ENCODE data around the gene SPSB1. TPM values are rescaled to one million over a fixed set of nuclear protein-coding genes. Genes with fewer than 3 reads are reported as not detected.

SPSB1 gene
- total RNA-seq, 1 donor, result 23.2 TPM

- Histone ChIP-seq H3K27me3 (ENCODE audit: insufficient read depth, low read length) (no peaks in the 10 kb centered on the region), H3K27ac (ENCODE audit: low read depth, low read length) (no peak overlapping the region), H3K36me3 (ENCODE audit: insufficient read depth, low read length) (peaks cover 30% of the 10 kb centered on the region), H2AFZ (ENCODE audit: low read length) (no peak overlapping the region), H4K20me1 (ENCODE audit: insufficient read depth, low read length) (peaks cover 22% of the 10 kb centered on the region), H3K79me2 (ENCODE audit: insufficient read depth, low read length) (peaks cover 78% of the 10 kb centered on the region), H3K4me1 (ENCODE audit: insufficient read depth, low read length) (peaks cover 5% of the 10 kb centered on the region), H3K4me3 (ENCODE audit: insufficient read depth, low read length) (no peak overlapping the region), H3K9me3 (ENCODE audit: low read depth, low read length) (no peaks in the 10 kb centered on the region), H3K4me2 (ENCODE audit: insufficient read depth, low read length) (no peak overlapping the region)
- peak; percentile 25 for DNase-seq (ENCODE audit: insufficient read length, low spot score, missing footprints)
- TF ChIP-seq CTCF (IDR thresholded peaks at IDR 0.05; ENCODE audit: extremely low read depth, low read depth, low read length), result no peak
These were observed 36.4 kb upstream of the SPSB1 start for GRCh38 chr1:9256332-9256731.

DNA sequence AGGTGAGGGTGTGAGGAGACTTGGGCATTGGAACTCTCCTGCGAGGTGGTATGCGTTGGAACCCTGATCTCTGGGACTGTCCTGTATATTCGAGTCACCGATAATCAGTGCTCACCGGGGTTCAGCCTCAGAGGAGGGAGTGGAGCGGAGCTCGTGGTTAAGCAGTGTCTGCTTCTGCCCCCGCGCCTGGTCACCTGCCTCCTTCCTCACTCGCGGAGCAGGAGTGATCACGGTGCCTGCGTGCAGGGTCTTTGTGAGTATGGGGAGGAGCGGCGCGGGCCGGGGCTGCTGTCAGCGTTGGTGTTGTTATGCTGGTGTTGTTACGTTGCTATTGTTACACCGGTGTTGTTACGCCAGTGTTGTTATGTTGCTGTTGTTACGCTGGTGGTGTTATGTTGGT, 34.8 kb upstream of the SPSB1 start:
- peak; percentile 32 for DNase-seq (ENCODE audit: insufficient read length, low spot score, missing footprints)
- Histone ChIP-seq H3K27ac (ENCODE audit: low read depth, low read length) (no peak overlapping the region), H4K20me1 (ENCODE audit: insufficient read depth, low read length) (peaks cover 22% of the 10 kb centered on the region), H3K9me3 (ENCODE audit: low read depth, low read length) (no peaks in the 10 kb centered on the region), H3K27me3 (ENCODE audit: insufficient read depth, low read length) (no peaks in the 10 kb centered on the region), H3K36me3 (ENCODE audit: insufficient read depth, low read length) (peaks cover 19% of the 10 kb centered on the region), H3K4me1 (ENCODE audit: insufficient read depth, low read length) (peaks cover 5% of the 10 kb centered on the region), H2AFZ (ENCODE audit: low read length) (no peak overlapping the region), H3K79me2 (ENCODE audit: insufficient read depth, low read length) (peaks cover 78% of the 10 kb centered on the region), H3K4me2 (ENCODE audit: insufficient read depth, low read length) (no peak overlapping the region), H3K4me3 (ENCODE audit: insufficient read depth, low read length) (no peak overlapping the region)
- no peak for TF ChIP-seq CTCF (IDR thresholded peaks at IDR 0.05; ENCODE audit: extremely low read depth, low read depth, low read length)

- peaks cover 22% of the 10 kb centered on the region for H4K20me1 ChIP-seq (ENCODE audit: insufficient read depth, low read length)
- H3K36me3 ChIP-seq (ENCODE audit: insufficient read depth, low read length), result peaks cover 16% of the 10 kb centered on the region
- H3K4me3 ChIP-seq (ENCODE audit: insufficient read depth, low read length), result no peak overlapping the region
- no peaks in the 10 kb centered on the region for H3K27me3 ChIP-seq (ENCODE audit: insufficient read depth, low read length)
- DNase-seq (ENCODE audit: insufficient read length, low spot score, missing footprints), result peak; percentile 52
- H3K4me1 ChIP-seq (ENCODE audit: insufficient read depth, low read length), result peaks cover 1% of the 10 kb centered on the region
- no peak for TF ChIP-seq CTCF (IDR thresholded peaks at IDR 0.05; ENCODE audit: extremely low read depth, low read depth, low read length)
- H2AFZ ChIP-seq (ENCODE audit: low read length), result no peak overlapping the region
- H3K27ac ChIP-seq (ENCODE audit: low read depth, low read length), result no peak overlapping the region
- peaks cover 71% of the 10 kb centered on the region for H3K79me2 ChIP-seq (ENCODE audit: insufficient read depth, low read length)
- H3K4me2 ChIP-seq (ENCODE audit: insufficient read depth, low read length), result no peak overlapping the region
- no peaks in the 10 kb centered on the region for H3K9me3 ChIP-seq (ENCODE audit: low read depth, low read length)
These were observed 34.1 kb upstream of the SPSB1 start for GRCh38 chr1:9258629-9259028.

DNA sequence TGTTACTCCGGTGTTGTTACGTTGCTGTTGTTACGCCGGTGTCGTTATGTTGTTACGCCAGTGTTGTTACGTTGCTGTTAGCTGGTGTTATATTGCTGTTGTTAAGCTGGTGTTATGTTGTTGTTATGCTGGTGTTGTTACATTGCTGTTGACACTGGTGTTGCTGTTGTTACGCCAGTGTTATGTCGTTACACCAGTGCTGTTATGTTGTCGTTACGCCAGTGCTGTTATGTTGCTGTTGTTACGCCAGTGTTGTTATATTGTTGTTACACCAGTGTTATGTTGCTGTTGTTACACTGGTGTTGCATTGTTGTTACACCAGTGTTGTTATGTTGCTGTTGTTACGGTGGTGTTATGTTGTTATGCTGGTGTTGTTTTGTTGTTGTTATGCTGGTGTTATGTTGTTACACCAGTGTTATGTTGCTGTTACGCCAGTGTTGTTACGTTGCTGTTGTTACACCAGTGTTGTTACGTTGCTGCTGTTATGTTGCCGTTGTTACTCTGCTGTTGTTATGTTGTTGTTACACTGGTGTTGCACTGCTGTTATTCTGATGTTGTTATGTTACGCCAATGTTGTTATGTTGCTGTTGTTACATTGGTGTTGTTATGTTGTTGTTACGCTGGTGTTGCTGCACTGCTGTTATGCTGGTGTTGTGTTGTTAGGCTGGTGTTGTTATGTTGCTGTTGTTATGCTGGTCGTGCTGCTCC, 32.5 kb upstream of the SPSB1 start:
- no peak overlapping the region for H3K4me2 ChIP-seq (ENCODE audit: insufficient read depth, low read length)
- no peak overlapping the region for H3K27ac ChIP-seq (ENCODE audit: low read depth, low read length)
- TF ChIP-seq CTCF (IDR thresholded peaks at IDR 0.05; ENCODE audit: extremely low read depth, low read depth, low read length), result no peak

More for the DNA sequence above, 32.5 kb upstream of the SPSB1 start:
- Histone ChIP-seq H3K36me3 (ENCODE audit: insufficient read depth, low read length) (peaks cover 7% of the 10 kb centered on the region), H3K4me3 (ENCODE audit: insufficient read depth, low read length) (no peak overlapping the region), H2AFZ (ENCODE audit: low read length) (no peak overlapping the region), H3K9me3 (ENCODE audit: low read depth, low read length) (no peaks in the 10 kb centered on the region), H3K79me2 (ENCODE audit: insufficient read depth, low read length) (peaks cover 64% of the 10 kb centered on the region), H3K4me1 (ENCODE audit: insufficient read depth, low read length) (no peaks in the 10 kb centered on the region), H4K20me1 (ENCODE audit: insufficient read depth, low read length) (peaks cover 21% of the 10 kb centered on the region), H3K27me3 (ENCODE audit: insufficient read depth, low read length) (no peaks in the 10 kb centered on the region)
- peak; percentile 54 for DNase-seq (ENCODE audit: insufficient read length, low spot score, missing footprints)
